TTC549 (cell line): ENCODE data around the gene LUC7L3.

Experiments used
- FAIRE-seq: peaks from 2 replicates; lab custom pipeline; 2012; peaks lifted over from hg19 to GRCh38; lab: Jason Lieb, UNC

The LUC7L3 gene

DNA sequence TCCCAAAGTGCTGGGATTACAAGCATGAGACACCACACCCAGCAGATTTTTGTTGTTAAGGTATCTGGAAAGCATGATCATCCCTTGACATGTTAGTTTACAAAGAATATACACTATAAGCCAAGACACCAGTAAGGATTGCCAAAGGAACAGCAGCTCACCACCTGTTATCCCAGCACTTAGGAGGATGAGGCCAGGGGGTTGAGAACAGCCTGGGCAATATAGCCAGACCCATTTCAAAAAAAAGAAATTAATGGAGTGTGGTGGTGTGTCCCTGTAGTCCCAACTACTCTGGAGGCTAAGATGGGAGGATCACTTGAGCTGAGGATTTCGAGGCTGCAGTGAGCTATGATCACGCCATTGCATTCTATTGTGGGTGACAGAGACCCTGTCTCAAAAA, 42.8 kb downstream of the LUC7L3 start:
- no peak for FAIRE-seq

DNA sequence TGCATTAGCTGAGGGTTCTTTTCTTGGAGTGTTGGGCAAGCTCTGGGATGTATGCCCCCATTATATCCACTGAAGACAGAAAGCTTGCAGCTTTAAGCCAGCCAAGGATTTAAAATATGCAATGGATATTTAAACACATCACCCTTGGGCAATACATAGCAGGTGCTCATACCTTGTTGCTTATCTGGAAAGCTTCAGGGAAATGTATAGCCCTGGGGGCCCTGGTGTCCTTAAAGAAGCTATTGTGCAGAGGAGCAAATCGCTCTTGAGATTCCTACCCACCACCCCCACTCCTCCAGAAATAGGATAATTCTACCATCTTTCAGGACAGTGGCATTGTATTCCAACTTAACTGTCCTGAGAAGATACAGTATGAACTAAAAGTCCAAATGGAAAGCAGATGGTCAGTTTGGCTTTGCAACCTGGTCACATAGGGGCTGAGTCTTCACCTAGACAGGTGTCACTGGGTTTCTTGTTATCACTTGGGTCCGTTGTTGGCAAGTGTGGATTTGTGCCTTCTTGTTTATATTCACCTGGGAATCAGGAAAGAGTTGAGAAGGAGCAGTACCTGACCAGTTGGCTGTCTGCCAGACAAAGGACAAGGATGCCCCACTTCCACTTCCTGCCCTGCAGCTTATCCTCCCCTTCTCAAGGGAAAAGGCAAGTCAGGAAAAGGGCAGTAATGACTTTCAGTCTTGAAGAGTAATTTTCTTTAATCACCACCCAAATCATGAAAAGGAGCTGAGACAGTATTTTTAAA, 44.5 kb downstream of the LUC7L3 start:
- FAIRE-seq, result no peak

DNA sequence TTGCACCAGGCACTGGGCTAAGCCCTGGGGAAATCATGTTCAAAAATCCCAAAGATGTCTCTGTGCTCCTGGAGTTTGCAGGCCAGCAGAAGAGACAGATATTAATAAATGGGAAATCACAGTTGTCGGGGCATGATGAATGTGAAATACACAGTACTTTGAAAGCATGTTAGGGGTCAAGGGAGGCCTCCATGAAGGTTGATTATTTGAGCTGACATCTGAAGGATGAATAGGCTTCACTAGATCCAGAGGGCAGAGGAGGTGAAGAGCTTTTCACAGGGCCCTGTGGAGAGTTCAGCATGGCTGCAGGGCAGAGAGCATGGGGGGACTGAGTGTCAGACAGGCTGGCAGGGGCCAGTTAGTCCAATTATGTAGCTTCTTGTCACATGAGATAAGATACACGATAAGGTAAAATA, 45.3 kb downstream of the LUC7L3 start:
- no peak for FAIRE-seq

DNA sequence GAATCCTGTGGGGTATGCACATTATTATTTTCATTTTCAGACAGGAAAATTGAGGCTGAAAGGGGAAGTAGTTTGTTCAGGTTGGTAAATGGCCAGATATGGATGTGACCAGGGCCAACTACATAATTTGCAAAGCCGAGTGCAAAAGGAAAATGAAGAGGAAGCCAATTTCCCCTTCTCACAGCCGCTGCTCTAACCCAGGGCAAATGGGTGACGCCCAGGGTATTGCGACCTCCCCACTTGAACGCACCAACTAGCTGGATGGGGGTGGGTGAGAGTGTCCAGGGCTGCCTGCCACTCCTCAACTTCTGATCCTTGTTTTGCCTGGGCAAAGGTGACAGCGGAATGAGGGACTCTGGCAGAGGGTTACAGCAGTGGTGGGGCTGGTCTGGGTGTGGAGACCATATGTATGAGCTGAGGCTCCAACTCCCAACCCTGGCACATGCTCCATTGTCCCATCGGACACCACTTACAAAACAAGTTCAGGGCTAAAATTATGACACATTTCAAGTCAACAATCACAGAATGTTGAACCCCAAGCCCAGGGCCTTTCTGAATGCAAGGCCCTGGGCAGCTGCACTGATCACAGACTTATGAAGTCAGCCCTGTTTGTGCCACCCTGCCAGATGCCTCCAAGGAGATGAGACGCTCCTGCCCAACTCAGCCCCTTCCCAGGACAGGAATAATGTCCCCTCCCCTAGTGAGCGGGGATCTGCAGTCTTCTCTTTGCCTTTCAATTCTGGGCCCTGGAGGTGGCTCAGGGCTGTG, 46.2 kb downstream of the LUC7L3 start:
- FAIRE-seq, result no peak

DNA sequence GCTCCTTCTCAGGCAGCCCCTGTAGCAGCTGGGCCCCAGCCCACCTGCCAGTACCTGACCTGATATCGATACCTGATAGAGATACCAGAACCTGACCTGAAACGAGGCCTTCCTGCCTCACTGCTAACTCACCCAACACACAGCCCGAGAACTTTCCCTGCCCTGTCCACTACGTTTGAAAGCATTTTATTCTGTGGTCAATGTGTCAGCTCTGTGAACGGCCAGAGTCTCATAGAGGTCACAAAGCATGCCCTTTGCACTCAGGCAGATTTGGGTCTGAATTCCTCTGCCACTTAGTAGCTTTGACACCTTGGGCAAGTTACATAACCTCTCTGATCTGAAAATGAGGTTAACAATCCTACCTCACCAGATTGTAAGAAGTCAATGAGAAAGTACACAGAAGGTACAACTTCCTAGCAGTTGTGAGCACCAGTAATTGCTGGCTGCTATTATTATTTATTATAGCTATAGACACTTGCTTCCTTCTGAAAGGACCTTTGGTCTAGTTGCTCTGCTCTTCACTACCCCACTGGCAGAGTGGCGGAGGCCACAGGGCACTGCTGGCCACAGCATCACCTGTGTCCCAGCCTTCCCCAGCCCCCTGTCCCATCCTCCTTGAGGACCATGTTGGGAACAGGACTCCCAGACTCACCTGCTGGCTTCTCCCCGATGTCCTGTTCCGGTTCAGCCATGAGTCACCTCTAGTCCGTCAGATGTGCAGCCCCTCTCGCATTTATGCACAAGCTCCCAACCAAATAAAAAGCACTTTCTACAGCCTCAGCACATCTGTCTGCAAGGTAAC, 47.0 kb downstream of the LUC7L3 start:
- no peak for FAIRE-seq

DNA sequence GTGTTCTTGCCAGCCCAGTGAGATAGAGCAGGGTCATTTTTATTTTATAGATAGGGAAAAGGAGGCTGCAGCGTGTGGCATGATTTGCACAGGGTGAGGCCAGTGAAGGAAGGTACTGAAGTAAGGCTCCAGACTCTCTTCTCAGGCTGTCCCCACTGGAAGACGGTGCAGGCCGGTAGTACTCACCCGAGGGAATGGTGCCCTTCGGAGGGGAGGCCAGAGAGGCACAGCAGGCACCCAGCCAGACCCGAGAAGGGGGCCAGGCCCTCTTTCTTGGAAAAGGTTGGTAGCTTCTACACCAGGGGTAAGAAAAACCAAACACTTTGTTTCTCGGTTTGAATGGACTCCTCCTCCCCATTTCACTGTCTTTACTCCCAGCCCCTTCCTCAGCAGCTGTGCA, 47.6 kb downstream of the LUC7L3 start:
- FAIRE-seq, result no peak

DNA sequence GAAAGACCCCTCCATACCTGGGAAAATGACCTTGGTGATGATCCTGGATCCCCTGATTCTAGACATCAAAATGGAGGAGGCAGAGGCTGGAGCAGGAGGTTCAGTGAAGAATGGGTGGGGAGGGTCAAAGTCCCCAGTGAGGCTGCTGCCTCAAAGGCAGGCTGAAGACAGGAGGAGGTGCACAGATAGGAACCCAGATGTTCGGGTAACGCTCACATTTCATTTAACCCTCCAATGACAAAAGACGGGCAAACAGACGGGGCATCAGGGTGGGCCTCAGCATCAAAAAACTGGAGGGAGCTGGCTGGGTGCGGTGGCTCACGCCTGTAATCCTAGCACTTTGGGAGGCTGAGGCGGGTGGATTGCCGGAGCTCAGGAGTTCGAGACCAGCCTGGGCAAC, 48.0 kb downstream of the LUC7L3 start, which contains the start of gene ANKRD40CL:
Gene ANKRD40CL (minus strand): TSS at position 73 of the 400 bp plus-strand sequence. CDS start 605 bp downstream, outside the sequence.
- FAIRE-seq, result no peak

DNA sequence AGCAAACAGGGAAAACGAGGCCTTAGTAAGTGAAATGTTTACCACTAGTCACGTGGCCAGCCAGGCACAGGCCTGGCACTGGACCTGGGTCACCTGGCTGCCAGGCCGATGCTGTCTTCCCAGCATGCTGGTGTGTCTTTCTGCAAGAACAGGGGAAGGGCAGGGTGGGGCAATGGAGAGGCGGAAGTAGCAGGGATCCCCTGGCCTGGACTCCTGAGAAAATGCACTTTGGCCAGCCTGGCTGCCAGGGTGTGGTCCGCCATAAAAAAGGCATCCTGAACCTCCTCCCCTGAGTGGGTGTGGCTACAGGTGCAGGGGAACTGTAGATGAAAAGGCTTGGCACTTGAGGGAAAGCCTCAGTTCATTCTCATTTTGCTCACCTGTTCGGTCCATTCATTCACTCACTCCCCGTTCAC, 49.0 kb downstream of the LUC7L3 start:
- FAIRE-seq, result no peak

DNA sequence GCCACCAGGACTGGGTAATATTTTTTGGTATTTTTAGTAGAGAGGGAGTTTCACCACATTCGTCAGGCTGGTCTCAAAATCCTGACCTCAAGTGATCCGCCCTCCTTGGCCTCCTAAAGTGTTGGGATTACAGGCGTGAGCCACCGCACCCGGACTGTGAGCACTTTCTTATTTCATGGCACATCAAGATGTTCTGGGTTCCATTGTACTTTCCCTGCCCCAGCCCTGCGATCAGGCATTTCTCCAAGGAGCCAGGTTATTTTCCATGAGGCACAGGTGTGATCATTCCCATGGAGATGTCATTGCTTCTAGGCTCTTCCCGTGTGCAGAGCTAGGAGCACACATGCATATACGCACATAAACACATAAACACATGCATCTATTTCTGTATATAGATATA, 50.5 kb downstream of the LUC7L3 start:
- no peak for FAIRE-seq

DNA sequence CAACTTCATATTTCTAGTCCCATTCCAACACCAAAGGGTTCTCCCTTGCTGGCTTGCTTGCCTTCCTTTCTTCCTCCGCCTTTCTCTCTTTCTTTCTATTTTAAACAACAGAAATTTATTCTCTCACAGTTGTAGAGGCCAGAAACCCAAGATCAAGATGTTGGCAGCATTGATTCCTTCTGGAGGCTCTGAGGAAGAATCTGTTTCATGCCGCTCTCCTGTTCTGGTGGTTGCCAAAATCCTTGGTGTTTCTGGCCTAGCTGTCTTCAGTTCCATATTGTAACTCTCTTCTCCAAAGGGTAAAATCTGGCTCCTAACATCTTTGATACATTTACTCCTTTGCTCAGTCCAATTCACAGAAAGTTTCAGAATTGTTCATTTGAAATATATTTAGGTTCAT, 50.9 kb downstream of the LUC7L3 start:
- FAIRE-seq, result no peak

DNA sequence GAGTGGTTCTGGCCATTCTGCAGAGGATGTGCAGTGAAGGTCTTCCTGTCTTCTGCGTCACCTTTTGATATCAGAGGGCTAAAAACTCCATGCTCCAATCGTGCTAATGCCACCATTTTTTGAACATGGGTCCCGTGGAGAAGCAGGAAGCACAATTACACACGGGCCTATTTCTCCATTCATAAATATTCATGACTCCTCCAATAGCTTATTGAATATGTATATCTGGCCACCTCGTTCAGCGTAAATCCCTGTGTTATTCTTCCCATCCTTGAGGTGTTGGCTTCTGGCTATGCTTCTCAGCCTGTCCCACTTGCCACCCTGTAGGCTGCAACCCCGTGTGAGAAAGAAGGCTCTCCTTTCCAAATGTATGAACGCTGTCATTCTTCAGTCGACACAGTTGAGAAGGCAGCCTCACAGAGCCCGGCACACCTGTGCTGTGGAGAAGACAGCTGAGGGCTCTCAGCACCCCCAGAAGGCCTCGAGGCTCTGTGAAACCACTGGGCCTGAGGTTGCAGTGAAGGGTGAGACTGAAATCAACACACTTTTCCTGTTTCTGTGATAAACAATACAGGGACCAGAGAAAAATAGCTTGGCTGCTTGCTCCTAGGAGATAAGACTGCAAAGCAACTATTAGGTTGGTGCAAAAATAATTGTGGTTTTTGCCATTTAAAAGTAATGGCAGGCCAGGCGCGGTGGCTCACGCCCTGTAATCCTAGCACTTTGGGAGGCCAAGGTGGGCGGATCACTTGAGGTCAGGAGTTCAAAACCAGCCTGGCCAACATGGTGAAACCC, 52.8 kb downstream of the LUC7L3 start:
- FAIRE-seq, result no peak

DNA sequence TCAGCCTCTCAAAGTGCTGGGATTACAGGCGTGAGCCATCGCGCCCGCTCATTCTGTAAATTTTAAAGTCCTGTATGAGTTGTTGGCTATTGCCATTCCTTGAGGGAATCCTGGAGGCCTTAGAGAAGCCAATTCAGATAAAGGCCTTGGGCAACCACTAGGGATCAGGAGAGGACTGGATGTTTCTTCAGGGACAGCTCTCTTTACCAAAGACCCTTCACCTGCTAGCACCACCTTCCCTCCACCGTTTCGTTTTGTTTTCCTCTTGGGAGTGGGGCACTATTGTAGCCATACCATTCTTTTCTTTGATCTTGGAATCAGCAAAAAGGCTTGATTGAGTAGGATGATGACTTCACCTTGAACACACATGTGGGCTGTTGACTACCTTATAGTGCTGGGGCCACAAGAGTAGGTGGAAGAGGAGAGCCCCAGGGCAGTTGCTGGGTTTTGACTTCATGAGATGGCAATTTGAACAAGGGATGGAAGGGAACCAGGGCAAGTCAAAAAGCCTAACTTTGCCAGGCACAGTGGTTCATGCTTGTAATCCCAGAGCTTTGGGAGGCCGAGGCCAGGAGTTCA, 54.9 kb downstream of the LUC7L3 start:
- FAIRE-seq, result no peak

DNA sequence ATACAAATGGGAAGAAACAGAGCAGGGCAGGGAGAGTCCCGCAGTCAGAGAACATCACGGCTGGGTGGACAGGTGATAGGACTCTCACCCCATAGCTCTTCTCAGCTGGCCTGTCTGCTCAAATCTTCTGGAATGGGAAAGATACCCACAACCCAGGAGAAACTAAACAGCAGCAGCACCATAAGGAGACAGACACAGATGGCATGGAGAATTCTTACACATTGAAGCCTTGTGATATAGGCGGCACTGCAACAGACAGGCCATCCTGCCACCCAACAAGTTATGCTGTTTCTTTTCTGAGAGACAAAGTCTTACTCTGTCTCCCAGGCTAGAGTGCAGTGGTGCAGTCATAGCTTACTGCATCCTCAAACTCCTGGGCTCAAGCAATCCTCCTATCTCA, 56.5 kb downstream of the LUC7L3 start:
- no peak for FAIRE-seq

DNA sequence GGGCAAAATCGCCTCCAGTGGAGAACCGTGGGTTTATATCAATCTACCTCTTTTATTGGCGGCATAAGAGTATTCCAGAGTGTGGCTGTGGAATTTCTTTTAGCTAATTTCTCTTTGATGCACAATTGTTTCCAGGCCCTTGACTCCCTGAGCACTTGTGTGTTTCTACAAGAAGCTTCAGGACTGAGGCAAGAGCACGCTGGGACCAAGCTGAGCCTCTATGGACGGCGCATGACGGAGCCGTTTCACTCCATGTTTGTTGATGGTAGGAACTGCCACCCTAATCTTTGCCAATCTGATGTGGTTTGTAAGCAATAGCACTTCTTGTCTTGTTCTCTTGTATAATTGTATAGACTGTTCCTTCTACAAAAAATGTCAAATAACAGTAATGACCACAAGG, 59.1 kb downstream of the LUC7L3 start:
- no peak for FAIRE-seq

DNA sequence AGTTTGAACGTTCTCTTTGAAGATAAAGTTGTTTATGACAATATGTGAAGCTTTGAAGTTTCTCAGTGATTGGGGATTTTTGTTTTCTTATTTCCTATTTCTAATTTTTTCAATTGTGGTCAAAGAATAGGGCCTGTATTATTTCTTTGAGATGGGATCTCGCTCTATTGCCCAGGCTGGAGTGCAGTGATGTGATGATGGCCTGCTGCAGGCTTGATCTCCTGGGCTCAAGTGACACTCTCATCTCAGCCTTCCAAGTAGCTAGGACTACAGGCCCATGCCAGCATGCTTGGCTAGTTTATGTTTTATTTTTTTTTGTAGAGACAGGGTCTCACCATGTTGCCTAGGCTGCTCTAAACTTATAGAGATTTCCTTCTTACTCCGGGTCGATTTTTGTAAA, 59.6 kb downstream of the LUC7L3 start:
- FAIRE-seq, result no peak

DNA sequence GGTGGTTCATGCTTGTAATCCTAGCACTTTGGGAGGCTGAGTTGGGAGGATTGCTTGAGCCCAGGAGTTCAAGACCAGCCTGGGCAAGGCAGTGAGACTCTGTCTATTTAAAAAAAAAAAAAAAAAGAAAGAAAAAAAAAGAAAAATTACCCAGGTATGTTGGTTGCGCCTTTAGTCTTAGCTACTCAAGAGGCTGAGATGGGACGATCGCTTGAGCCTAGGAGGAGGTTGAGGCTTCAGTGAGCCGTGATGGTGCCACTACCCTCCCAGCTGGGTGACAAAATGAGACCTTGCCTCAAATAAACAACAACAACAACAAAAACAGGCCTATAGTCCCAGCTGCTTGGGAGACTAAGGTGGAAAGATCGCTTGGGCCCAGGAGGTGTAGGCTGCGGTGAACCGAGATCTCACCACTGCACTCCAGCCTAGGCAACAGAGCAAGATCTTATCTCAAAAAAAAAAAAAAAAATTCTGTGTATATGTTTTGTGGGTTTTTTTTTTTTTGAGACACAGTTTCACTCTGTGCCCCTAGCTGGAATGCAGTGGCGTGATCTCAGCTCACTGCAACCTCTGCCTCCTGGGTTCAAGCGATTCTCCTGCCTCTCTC, 60.4 kb downstream of the LUC7L3 start:
- FAIRE-seq, result no peak

DNA sequence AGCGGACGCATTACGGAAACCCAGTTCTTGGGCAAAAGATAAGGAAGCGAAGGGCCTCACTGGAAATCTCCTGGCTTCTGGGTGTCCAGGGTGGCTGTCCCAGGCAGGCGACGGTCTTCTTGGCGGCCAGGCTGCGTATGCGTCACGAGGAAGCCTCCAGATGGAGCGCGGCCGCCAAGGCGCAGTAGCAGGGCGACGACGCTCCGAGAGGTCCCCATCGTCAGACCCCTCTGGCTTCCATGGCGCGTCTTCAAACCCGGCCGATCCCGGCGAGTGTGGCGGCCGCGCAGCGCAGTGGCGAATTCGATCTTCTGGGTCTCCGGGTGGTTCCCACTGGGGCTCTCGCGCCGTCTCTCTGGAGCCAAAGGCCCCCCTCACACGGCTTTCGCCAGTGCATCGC, 61.8 kb downstream of the LUC7L3 start:
- no peak for FAIRE-seq

DNA sequence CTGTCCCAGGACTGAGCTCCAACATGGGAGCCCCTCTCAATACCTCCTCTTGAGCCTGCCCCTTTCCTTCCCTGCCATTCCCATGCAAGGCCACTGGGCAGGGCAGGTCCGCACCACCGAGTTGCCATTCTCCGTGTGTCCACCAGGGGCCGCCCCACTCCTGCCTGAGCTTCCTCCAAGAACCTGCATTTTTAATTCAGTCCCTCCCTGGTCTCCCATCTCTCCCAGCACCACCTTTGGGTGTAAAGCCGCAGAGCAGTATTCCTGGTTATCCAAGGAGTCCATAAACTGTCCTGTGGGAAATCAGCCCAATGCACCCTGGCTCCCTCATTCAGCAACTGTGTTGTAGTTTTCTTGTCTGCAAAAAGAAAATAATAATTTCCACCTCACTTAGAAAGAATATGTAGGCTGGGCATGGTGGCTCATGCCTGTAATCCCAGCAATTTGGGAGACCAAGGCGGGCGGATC, 63.8 kb downstream of the LUC7L3 start:
- FAIRE-seq, result no peak

DNA sequence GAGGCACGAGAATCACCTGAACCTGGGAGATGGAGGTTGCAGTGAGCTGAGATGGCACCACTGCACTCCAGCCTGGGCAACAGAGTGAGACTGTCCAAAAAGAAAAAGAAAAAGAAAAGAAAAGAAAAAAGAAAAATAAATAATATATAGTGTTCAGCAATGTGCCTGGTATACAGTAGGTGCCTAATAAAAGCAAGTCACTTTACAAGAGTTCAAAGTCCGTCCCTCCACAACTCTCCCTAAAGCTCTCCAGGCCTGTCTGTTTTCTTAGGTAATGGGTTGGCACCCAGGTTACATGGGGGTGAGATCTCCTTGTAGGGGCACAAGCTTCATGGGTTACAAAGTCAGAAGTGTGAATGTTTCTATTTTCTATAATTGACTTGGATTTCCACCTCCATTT, 64.5 kb downstream of the LUC7L3 start:
- no peak for FAIRE-seq

DNA sequence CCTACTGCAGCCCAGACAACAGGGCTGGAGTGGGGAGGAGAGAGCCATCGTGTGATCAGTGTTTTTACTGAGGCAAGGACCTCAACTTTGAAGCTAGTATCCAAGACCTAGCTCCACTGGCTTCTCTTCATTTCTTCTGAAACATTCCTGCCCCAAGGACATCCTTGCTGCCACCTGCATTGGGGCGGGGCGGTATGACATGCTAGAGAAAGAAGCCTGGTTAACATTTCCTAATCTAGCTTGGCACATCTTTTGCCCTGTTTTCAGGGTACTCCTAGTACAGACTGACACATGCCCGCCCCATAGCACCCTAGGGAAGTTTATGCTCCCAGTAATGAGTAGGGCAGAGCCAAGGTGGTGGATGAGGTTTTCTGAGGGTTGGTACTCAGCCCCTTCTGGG, 65.7 kb downstream of the LUC7L3 start:
- no peak for FAIRE-seq

DNA sequence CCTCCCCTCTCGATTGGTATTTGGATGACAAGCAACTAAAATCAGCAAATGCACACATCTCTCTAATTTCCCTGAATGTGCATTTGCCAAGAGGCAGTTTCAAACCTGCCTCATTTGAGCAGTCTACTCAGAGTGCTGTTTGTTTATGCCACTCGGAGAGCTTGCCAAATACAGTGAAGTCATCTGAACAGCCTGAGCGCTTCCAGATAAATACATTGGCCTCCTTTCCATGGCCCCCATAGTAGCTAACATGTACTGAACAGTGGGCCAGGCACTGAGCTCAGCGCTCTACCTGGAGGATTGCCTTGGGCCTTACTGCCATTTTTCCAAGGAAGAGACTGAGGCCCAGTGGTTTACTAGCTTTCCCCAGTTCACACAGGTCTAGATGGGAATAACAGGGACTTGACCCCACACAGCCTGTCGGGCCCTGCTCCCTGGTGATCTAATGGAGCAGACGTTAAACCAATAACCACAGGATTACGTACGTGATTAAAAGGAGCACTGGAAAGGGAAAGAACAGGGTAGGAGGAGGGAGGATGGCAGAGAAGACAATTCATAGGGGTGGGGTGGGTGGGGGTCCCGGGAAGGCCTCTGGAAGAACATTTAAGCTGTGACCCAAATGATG, 66.7 kb downstream of the LUC7L3 start:
- FAIRE-seq, result no peak
